ENCODE data around the gene TMEM151B. TPM values are rescaled to one million over a fixed set of nuclear protein-coding genes. Genes with fewer than 3 reads are reported as not detected.

The TMEM151B gene
- total and polyA plus RNA-seq, 2 of the 4 experiments (the other 2 are of a cell fraction): not detected

DNA sequence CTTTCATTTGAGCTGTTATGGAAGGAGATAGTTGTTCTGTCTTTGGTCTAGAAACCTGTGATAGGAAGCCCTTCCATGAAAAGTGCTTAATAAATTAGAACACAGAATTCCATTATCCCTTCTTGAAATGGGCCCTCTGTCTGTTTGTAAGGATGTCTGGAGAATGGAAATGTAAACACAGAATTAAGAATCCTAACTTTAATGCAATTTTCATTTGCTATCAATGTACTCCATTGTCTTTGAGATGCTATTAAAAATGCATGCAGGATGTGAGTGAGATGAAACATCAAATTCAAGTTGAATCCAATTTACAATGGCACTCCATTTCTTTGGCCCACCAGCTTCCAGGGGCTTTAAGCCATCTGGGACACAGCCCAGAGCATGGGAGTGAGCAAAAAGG, 56.8 kb downstream of the TMEM151B start:
- TF ChIP-seq FOS (IDR thresholded peaks at IDR 0.05; ENCODE audit: low read depth, low read length) (no peak), BHLHE40 (IDR thresholded peaks at IDR 0.05; ENCODE audit: low read depth, low read length) (no peak), MAFK (IDR thresholded peaks at IDR 0.05; ENCODE audit: low read depth, low read length) (no peak), MXI1 (IDR thresholded peaks at IDR 0.05; ENCODE audit: borderline replicate concordance, low read depth, low read length) (no peak), RFX5 (IDR thresholded peaks at IDR 0.05; ENCODE audit: low read depth, low read length) (no peak), NFE2L2 (IDR thresholded peaks at IDR 0.05; ENCODE audit: low read depth, low read length) (no peak), RAD21 (IDR thresholded peaks at IDR 0.05; ENCODE audit: low read length) (no peak), SMC3 (IDR thresholded peaks at IDR 0.05; ENCODE audit: low read depth, low read length) (no peak), CEBPB (IDR thresholded peaks at IDR 0.05; ENCODE audit: low read depth, low read length) (no peak), CHD1 (IDR thresholded peaks at IDR 0.05; ENCODE audit: low read depth, low read length) (no peak), POLR2A (IDR thresholded peaks at IDR 0.05; ENCODE audit: low read depth, low read length) (no peak), RCOR1 (IDR thresholded peaks at IDR 0.05; ENCODE audit: insufficient replicate concordance, low read length) (no peak), MAZ (IDR thresholded peaks at IDR 0.05; ENCODE audit: borderline replicate concordance, low read depth, low read length) (no peak)
- TF ChIP-seq, protein P1, sequence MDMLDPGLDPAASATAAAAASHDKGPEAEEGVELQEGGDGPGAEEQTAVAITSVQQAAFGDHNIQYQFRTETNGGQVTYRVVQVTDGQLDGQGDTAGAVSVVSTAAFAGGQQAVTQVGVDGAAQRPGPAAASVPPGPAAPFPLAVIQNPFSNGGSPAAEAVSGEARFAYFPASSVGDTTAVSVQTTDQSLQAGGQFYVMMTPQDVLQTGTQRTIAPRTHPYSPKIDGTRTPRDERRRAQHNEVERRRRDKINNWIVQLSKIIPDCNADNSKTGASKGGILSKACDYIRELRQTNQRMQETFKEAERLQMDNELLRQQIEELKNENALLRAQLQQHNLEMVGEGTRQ (IDR thresholded peaks at IDR 0.05; ENCODE audit: low read depth, low read length): no peak
- TF ChIP-seq, protein P2, sequence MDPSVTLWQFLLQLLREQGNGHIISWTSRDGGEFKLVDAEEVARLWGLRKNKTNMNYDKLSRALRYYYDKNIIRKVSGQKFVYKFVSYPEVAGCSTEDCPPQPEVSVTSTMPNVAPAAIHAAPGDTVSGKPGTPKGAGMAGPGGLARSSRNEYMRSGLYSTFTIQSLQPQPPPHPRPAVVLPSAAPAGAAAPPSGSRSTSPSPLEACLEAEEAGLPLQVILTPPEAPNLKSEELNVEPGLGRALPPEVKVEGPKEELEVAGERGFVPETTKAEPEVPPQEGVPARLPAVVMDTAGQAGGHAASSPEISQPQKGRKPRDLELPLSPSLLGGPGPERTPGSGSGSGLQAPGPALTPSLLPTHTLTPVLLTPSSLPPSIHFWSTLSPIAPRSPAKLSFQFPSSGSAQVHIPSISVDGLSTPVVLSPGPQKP (IDR thresholded peaks at IDR 0.05; ENCODE audit: borderline replicate concordance, low read depth, low read length): no peak
- TF ChIP-seq, protein P3, sequence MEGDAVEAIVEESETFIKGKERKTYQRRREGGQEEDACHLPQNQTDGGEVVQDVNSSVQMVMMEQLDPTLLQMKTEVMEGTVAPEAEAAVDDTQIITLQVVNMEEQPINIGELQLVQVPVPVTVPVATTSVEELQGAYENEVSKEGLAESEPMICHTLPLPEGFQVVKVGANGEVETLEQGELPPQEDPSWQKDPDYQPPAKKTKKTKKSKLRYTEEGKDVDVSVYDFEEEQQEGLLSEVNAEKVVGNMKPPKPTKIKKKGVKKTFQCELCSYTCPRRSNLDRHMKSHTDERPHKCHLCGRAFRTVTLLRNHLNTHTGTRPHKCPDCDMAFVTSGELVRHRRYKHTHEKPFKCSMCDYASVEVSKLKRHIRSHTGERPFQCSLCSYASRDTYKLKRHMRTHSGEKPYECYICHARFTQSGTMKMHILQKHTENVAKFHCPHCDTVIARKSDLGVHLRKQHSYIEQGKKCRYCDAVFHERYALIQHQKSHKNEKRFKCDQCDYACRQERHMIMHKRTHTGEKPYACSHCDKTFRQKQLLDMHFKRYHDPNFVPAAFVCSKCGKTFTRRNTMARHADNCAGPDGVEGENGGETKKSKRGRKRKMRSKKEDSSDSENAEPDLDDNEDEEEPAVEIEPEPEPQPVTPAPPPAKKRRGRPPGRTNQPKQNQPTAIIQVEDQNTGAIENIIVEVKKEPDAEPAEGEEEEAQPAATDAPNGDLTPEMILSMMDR (conservative IDR thresholded peaks at IDR 0.05; ENCODE audit: low read depth, low read length): no peak
- no peak for ATAC-seq (ENCODE audit: low read depth)
- BruUV-seq (replicated peaks): no TSS peak
- Histone ChIP-seq H4K20me1 (ENCODE audit: insufficient read depth, low read length) (no peaks in the 10 kb centered on the region), H3K14ac (replicated peaks; ENCODE audit: low read depth, low read length) (no peak overlapping the region), H2BK5ac (ENCODE audit: low read depth, low read length, poor library complexity, severe bottlenecking) (no peak overlapping the region), H3K9me3 (ENCODE audit: control insufficient read depth, insufficient read depth, low read length) (no peaks in the 10 kb centered on the region), H3K23ac (ENCODE audit: low read depth, low read length) (no peak overlapping the region), H2BK20ac (ENCODE audit: low read depth, low read length) (no peak overlapping the region), H2BK120ac (ENCODE audit: low read depth, low read length) (no peak overlapping the region), H3K4ac (ENCODE audit: low read depth, low read length) (no peak overlapping the region), H3K4me3 (ENCODE audit: insufficient read depth, low read depth, low read length) (no peak overlapping the region), H3K79me1 (ENCODE audit: low read depth in 1 of 2, low read length in 2 of 2) (no peaks in the 10 kb centered on the region), H2AK9ac (replicated peaks; ENCODE audit: low read depth, low read length, poor library complexity) (no peak overlapping the region), H3K4me2 (ENCODE audit: low read depth, low read length) (no peak overlapping the region), H3K27me3 (ENCODE audit: control insufficient read depth, insufficient read depth, low read length) (peaks cover 47% of the 10 kb centered on the region), H3K36me3 (ENCODE audit: control insufficient read depth, insufficient read depth, low read length) (no peaks in the 10 kb centered on the region), H3K9me1 (ENCODE audit: insufficient read depth, low read length) (no peaks in the 10 kb centered on the region), H3K4me1 (ENCODE audit: control insufficient read depth, insufficient read depth, low read length) (no peaks in the 10 kb centered on the region), H2AK5ac (ENCODE audit: low read depth, low read length) (no peak overlapping the region), H4K5ac (ENCODE audit: low read depth, low read length) (no peak overlapping the region), H3K27ac (ENCODE audit: insufficient read depth, low read length) (no peak overlapping the region), H4K91ac (ENCODE audit: insufficient read depth, low read depth, low read length) (no peak overlapping the region), H3K18ac (ENCODE audit: low read depth, low read length) (no peak overlapping the region), H4K8ac (ENCODE audit: low read depth in 2 of 2, low read length in 2 of 2) (no peak overlapping the region), H2AFZ (replicated peaks; ENCODE audit: low read length, poor library complexity) (no peak overlapping the region), H3K56ac (ENCODE audit: extremely low read depth, insufficient read depth, low read length) (no peak overlapping the region), H3K9ac (ENCODE audit: low read depth, low read length) (no peak overlapping the region), H2BK15ac (ENCODE audit: low read depth, low read length) (no peak overlapping the region)
- dilution Hi-C loops (cut with HindIII; ENCODE audit: low sequenced_read_pairs, unreplicated experiment) (no loop called here), intact Hi-C loops (cut with micrococcal nuclease) (no loop called here), in situ Hi-C loops (cut with MboI; ENCODE audit: low sequenced_read_pairs) (no loop called here)
- DNase-seq: no peak
- ChIA-PET POLR2A (ENCODE audit: unreplicated experiment) (no interaction called here), CTCF (interaction anchor here (1.4 kb wide), 1 partner anchor 14 kb away, joined by 3 read pairs; the partner anchor contains the start of gene AARS2)
